Measurements from ENCODE around the gene DSCAM.

Gene DSCAM

GRCh38 chr21:40512590-40512989 lies 334.4 kb downstream of the DSCAM start:
- Histone ChIP-seq H3K4me1 (ENCODE audit: insufficient read depth, low read length, severe bottlenecking) (no peaks in the 10 kb centered on the region), H3F3A (ENCODE audit: insufficient read depth, low read length) (no peaks in the 10 kb centered on the region), H2AFZ (ENCODE audit: low read length) (no peak overlapping the region), H4K20me1 (ENCODE audit: insufficient read depth, low read length) (no peaks in the 10 kb centered on the region), H3K4me3 (ENCODE audit: low read depth, low read length, poor library complexity, severe bottlenecking) (no peak overlapping the region), H3K4me2 (ENCODE audit: low read length) (no peak overlapping the region), H3K79me2 (ENCODE audit: insufficient read depth, low read length) (no peaks in the 10 kb centered on the region), H3K27me3 (ENCODE audit: insufficient read depth, low read length) (no peaks in the 10 kb centered on the region), H3K9ac (ENCODE audit: low read length) (no peak overlapping the region), H3K9me2 (ENCODE audit: low read depth, low read length) (no peaks in the 10 kb centered on the region), H3K36me3 (ENCODE audit: insufficient read depth, low read length) (no peaks in the 10 kb centered on the region), H3K27ac (ENCODE audit: low read depth, low read length, poor library complexity, severe bottlenecking) (no peak overlapping the region), H3K9me3 (ENCODE audit: low read length) (no peaks in the 10 kb centered on the region)
- TF ChIP-seq EZH2 (IDR thresholded peaks at IDR 0.05; ENCODE audit: borderline replicate concordance, low read length): no peak
- TF ChIP-seq CTCF (IDR thresholded peaks at IDR 0.05; ENCODE audit: low read length): peak; percentile 67

GRCh38 chr21:40507978-40508377 lies 339.0 kb downstream of the DSCAM start:
- TF ChIP-seq CTCF (IDR thresholded peaks at IDR 0.05; ENCODE audit: low read length): no peak
- no peaks in the 10 kb centered on the region for H3K4me1 ChIP-seq (ENCODE audit: insufficient read depth, low read length, severe bottlenecking)
- H3K36me3 ChIP-seq (ENCODE audit: insufficient read depth, low read length): no peaks in the 10 kb centered on the region
- H3K9me3 ChIP-seq (ENCODE audit: low read length): no peaks in the 10 kb centered on the region
- no peaks in the 10 kb centered on the region for H3F3A ChIP-seq (ENCODE audit: insufficient read depth, low read length)
- H3K27ac ChIP-seq (ENCODE audit: low read depth, low read length, poor library complexity, severe bottlenecking): no peak overlapping the region
- no peak overlapping the region for H3K9ac ChIP-seq (ENCODE audit: low read length)
- H4K20me1 ChIP-seq (ENCODE audit: insufficient read depth, low read length): no peaks in the 10 kb centered on the region
- H3K4me3 ChIP-seq (ENCODE audit: low read depth, low read length, poor library complexity, severe bottlenecking): no peak overlapping the region
- H2AFZ ChIP-seq (ENCODE audit: low read length): no peak overlapping the region
- no peak overlapping the region for H3K4me2 ChIP-seq (ENCODE audit: low read length)
- H3K79me2 ChIP-seq (ENCODE audit: insufficient read depth, low read length): no peaks in the 10 kb centered on the region
- H3K27me3 ChIP-seq (ENCODE audit: insufficient read depth, low read length): no peaks in the 10 kb centered on the region
- H3K9me2 ChIP-seq (ENCODE audit: low read depth, low read length): no peaks in the 10 kb centered on the region

GRCh38 chr21:40505681-40506080 lies 341.3 kb downstream of the DSCAM start:
- Histone ChIP-seq H3K9ac (ENCODE audit: low read length) (no peak overlapping the region), H3K79me2 (ENCODE audit: insufficient read depth, low read length) (no peaks in the 10 kb centered on the region), H4K20me1 (ENCODE audit: insufficient read depth, low read length) (no peaks in the 10 kb centered on the region), H3K27ac (ENCODE audit: low read depth, low read length, poor library complexity, severe bottlenecking) (no peak overlapping the region), H3K9me2 (ENCODE audit: low read depth, low read length) (no peaks in the 10 kb centered on the region), H3K4me1 (ENCODE audit: insufficient read depth, low read length, severe bottlenecking) (no peaks in the 10 kb centered on the region), H3K36me3 (ENCODE audit: insufficient read depth, low read length) (no peaks in the 10 kb centered on the region), H3K4me2 (ENCODE audit: low read length) (no peak overlapping the region), H3K27me3 (ENCODE audit: insufficient read depth, low read length) (no peaks in the 10 kb centered on the region), H3F3A (ENCODE audit: insufficient read depth, low read length) (no peaks in the 10 kb centered on the region), H3K9me3 (ENCODE audit: low read length) (no peaks in the 10 kb centered on the region), H2AFZ (ENCODE audit: low read length) (no peak overlapping the region), H3K4me3 (ENCODE audit: low read depth, low read length, poor library complexity, severe bottlenecking) (no peak overlapping the region)
- no peak for TF ChIP-seq EZH2 (IDR thresholded peaks at IDR 0.05; ENCODE audit: borderline replicate concordance, low read length)
- TF ChIP-seq CTCF (IDR thresholded peaks at IDR 0.05; ENCODE audit: low read length): no peak

All from OCI-LY1 (cell line).